OCI-M2 (cell line): Measurements from ENCODE around the gene ZNF383.
"Not testable (repeated sequence)": the region's sequence is repeated elsewhere in the genome, so short reads cannot be mapped to it uniquely, and the experiment has no call there.

Source experiments
- DNase-seq: peaks from one replicate; lab custom pipeline; 2025; ENCODE audit not compliant: unreplicated experiment; lab: John Stamatoyannopoulos, UW

ZNF383 gene

DNA sequence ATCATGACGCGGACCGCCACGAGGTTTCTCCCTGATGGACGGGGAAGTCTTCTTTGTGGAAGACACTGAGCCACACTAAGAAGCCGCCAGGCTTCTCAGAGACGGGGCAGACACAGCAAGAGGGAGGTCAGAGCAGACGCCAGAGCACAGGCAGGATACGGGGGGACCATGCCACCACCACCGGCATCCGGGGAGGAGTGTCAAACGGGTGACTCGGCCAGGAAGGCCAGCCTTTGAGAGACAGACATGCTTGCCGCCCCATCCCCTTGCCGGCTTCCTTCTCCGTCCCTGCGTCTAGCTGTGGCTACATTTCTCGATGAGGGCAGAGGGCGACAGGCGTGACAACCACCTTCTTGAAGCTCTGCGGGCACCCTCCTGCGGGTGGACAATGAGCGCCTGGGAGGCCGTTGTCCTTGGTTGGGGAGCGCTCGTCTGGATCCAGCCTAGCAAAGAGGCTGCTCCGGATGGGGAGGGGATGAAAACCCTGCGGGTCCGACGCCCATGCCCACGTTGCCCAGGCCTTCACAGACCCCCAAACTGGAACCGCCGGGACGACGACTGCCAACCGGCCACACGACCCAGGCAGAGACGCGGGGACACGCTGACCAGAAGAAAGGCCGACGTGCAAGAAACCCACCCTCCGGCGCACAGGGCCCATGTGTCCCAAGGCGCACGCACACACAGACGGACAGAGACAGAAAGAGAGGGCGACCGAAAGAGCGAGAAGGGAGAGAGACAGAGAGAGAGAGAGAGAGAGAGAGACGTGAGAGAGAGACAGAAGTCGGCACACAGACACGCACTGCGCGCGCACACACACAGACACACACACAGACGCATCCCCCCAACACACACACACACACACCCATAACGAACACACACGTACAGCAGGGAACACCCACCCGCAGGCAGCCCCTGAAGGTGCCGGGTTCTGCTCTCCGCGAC lies 75.3 kb downstream of the ZNF383 start:
- DNase-seq, result not testable (repeated sequence)

DNA sequence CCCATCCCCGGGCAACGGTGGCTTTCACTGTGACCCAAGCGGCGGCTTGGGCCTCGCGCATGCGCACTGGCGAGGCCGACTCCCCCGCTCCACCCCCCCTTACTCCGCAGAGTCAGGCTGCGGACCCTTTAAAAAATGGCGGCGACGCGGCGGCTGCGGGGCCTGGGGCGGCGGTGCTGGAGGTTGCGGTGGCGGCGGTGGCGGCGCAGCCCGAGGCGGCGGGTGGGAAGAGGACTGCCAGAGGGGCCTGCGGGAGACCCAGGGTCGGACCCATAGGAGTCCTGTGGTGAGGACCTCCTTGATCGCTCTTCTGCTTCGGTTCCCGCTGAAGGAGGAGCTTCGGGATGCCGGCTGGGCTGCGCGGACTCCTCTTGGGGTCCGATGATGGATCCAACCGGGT lies 76.2 kb downstream of the ZNF383 start:
- DNase-seq, result not testable (repeated sequence)
